ENCODE data around the gene CHRM5. TPM values are rescaled to one million over a fixed set of nuclear protein-coding genes. Genes with fewer than 3 reads are reported as not detected.

Gene CHRM5
- total RNA-seq, 1 experiment from 2014 or later, result not detected

DNA sequence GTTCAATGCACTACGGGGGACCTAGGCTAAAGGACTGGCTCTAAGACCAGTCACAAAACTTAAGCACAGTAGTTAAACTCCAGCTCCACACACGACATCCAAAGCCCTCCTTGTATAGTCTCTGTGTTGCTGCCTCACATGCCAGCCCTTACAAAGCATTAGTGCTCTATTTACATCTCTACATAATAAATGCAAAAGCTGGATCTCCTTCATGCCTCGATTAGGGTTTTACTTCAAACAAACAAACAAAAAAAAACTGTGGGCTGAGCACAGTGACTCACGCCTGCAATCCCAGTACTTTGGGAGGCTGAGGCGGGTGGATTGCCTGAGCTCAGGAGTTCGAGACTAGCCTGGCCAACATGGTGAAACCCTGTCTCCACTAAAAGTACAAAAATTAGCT lies 143.2 kb downstream of the CHRM5 start (continued):
- TF ChIP-seq EGR1 (IDR thresholded peaks at IDR 0.05; ENCODE audit: low read depth) (no peak), CEBPB (IDR thresholded peaks at IDR 0.05; ENCODE audit: low read depth) (no peak)

DNA sequence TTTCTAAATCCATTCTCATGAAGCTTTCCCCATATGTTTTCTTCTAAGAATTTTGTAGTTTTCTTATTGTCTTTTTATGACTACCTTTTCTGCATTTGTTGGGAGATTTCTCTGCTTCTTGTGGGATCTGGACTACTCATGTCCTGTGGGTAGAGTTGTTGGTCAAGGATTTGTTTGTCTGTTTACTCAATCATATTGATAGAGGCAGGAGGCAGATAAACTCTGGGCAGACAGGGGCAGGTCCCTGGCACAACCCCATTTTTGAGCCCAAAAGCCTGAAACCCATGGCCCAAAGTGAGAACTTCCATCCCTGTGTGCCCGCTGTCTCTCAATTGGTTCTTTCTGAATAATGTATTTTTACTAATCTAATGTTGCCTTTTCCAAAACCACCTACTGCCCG lies 145.9 kb downstream of the CHRM5 start:
- no peak for DNase-seq (ENCODE audit: low read depth, low spot score)
- Histone ChIP-seq H3K27ac (ENCODE audit: low read depth, low read length) (no peak overlapping the region), H3K9ac (ENCODE audit: low read length) (no peak overlapping the region), H3K9me3 (ENCODE audit: control insufficient read depth in 1 of 2, insufficient read depth in 1 of 2, low read depth in 1 of 2, low read length in 2 of 2) (no peaks in the 10 kb centered on the region), H3K4me2 (ENCODE audit: low read length) (no peak overlapping the region), H4K20me1 (ENCODE audit: insufficient read depth) (no peaks in the 10 kb centered on the region), H3K4me3 (replicated peaks in 1 of 2; ENCODE audit: low read depth in 1 of 2, low read length in 2 of 2) (no peak overlapping the region), H3K79me2 (ENCODE audit: insufficient read depth, low read length) (no peaks in the 10 kb centered on the region), H3K36me3 (ENCODE audit: control insufficient read depth in 1 of 2, insufficient read depth in 2 of 2, low read length in 2 of 2) (no peaks in the 10 kb centered on the region), H3K4me1 (ENCODE audit: control insufficient read depth in 1 of 2, insufficient read depth in 2 of 2, low read length in 2 of 2) (peaks cover 0 to 3% of the 10 kb centered on the region in 2 experiments; a peak in 1 of 4 replicates), H3K27me3 (ENCODE audit: insufficient read depth, low read length) (no peaks in the 10 kb centered on the region), H2AFZ (ENCODE audit: low read depth, low read length, poor library complexity, severe bottlenecking) (no peak overlapping the region), H3K9me2 (ENCODE audit: insufficient read depth) (no peaks in the 10 kb centered on the region)
- CTCF ChIA-PET, result no interaction called here
- POLR2A ChIA-PET, result no interaction called here
- intact Hi-C loops (cut with micrococcal nuclease), result no loop called here
- no TSS peak for BruUV-seq (replicated peaks)
- RAD21 ChIA-PET (ENCODE audit: low non-redundant PET in 1 of 2, low total read pairs in 2 of 2, uncharacterized antibody in 2 of 2, unreplicated experiment in 2 of 2), result no interaction called here
- no peak for TF ChIP-seq FOSL1 (IDR thresholded peaks at IDR 0.05; ENCODE audit: low read depth)
- TF ChIP-seq ZFX (IDR thresholded peaks at IDR 0.05), result no peak
- no peak for TF ChIP-seq ATF3 (IDR thresholded peaks at IDR 0.05)
- TF ChIP-seq YY1 (IDR thresholded peaks at IDR 0.05; ENCODE audit: extremely low read depth, insufficient replicate concordance, low read depth, low read length), result no peak
- TF ChIP-seq, protein P1, sequence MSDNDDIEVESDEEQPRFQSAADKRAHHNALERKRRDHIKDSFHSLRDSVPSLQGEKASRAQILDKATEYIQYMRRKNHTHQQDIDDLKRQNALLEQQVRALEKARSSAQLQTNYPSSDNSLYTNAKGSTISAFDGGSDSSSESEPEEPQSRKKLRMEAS (IDR thresholded peaks at IDR 0.05), result no peak
- TF ChIP-seq SP1 (IDR thresholded peaks at IDR 0.05; ENCODE audit: low read depth), result no peak
- no peak for TF ChIP-seq EZH2 (IDR thresholded peaks at IDR 0.05)
- TF ChIP-seq SRF (IDR thresholded peaks at IDR 0.05; ENCODE audit: low read depth), result no peak
- no peak for TF ChIP-seq ELF1 (IDR thresholded peaks at IDR 0.05; ENCODE audit: borderline replicate concordance, low read depth)
- TF ChIP-seq ZNF274 (IDR thresholded peaks at IDR 0.05; ENCODE audit: low read depth, low read length), result no peak
- no peak for TF ChIP-seq REST (IDR thresholded peaks at IDR 0.05; ENCODE audit: low read depth)
- TF ChIP-seq EGR1 (IDR thresholded peaks at IDR 0.05; ENCODE audit: low read depth), result no peak
- TF ChIP-seq TCF7L2 (IDR thresholded peaks at IDR 0.05; ENCODE audit: borderline replicate concordance, extremely low read depth, insufficient read depth, insufficient read length), result no peak
- TF ChIP-seq CEBPB (IDR thresholded peaks at IDR 0.05; ENCODE audit: low read depth), result no peak
- TF ChIP-seq JUND (IDR thresholded peaks at IDR 0.05), result no peak
- no peak for TF ChIP-seq POLR2A (IDR thresholded peaks at IDR 0.05; ENCODE audit: borderline replicate concordance, extremely low read depth, insufficient read depth, insufficient read length)
- TF ChIP-seq POLR2AphosphoS5 (IDR thresholded peaks at IDR 0.05; ENCODE audit: low read depth, low read length), result no peak
- no peak for ATAC-seq
